H1 (cell line): ENCODE measurements around the gene PLPPR2. TPM values are rescaled to one million over a fixed set of nuclear protein-coding genes. Genes with fewer than 3 reads are reported as not detected.

Experiments used
- CTCF ChIA-PET: fragments of 300-600 bp; sonication (Branson Sonifier 250); formaldehyde crosslinking; loops from one replicate; lab custom pipeline; 2021; ENCODE audit not compliant: partially characterized antibody; lab: Charles Lee
- POLR2A ChIA-PET: fragments of 300-600 bp; sonication (Branson Sonifier 250); formaldehyde crosslinking; loops from one replicate; lab custom pipeline; 2021; ENCODE audit warnings: inconsistent platforms; ENCODE audit not compliant: partially characterized antibody; lab: Charles Lee
- DNase-seq, 2 experiments: peaks; one replicate each; pipeline versions ENCODE4 v3.0.0 to v3.0.0-alpha.2; 2010 to 2022; ENCODE audit warnings: low spot score in 2 of 2, low read depth in 1 of 2, mixed read lengths in 1 of 2
- FAIRE-seq: peaks from 2 replicates; lab custom pipeline; 2011; peaks lifted over from hg19 to GRCh38; lab: Jason Lieb, UNC
- H2AFZ ChIP-seq: 2 replicates; pipeline ENCODE4 v1.8.1; 2012; ENCODE audit warnings: low read length, inconsistent platforms
- H2AK5ac ChIP-seq: 2 replicates; pipeline ENCODE4 v1.6.1; 2013; ENCODE audit warnings: low read depth, low read length
- H2BK120ac ChIP-seq: replicated peaks from 2 replicates; pipeline ENCODE3; 2013; ENCODE audit warnings: low read depth, low read length, inconsistent platforms
- H2BK12ac ChIP-seq: 2 replicates; pipeline ENCODE4 v1.6.1; 2013; ENCODE audit warnings: low read depth, low read length
- H2BK15ac ChIP-seq: 2 replicates; pipeline ENCODE4 v1.6.1; 2013; ENCODE audit warnings: low read length
- H2BK20ac ChIP-seq: 2 replicates; pipeline ENCODE4 v1.6.1; 2013; ENCODE audit warnings: low read length
- H2BK5ac ChIP-seq: 2 replicates; pipeline ENCODE4 v1.6.1; 2013; ENCODE audit warnings: low read depth, low read length
- H3K14ac ChIP-seq: 2 replicates; pipeline ENCODE4 v1.6.1; 2013; ENCODE audit warnings: inconsistent platforms; ENCODE audit not compliant: insufficient read length
- H3K18ac ChIP-seq: 2 replicates; pipeline ENCODE4 v1.6.1; 2013; ENCODE audit warnings: low read length; ENCODE audit errors: extremely low read depth
- H3K23ac ChIP-seq: 2 replicates; pipeline ENCODE4 v1.6.1; 2013; ENCODE audit warnings: inconsistent platforms; ENCODE audit not compliant: insufficient read length
- H3K23me2 ChIP-seq: 2 replicates; pipeline ENCODE4 v1.6.1; 2013; ENCODE audit warnings: low read depth, low read length
- H3K27ac ChIP-seq: 2 replicates; pipeline ENCODE4 v1.6.1; 2011; ENCODE audit warnings: low read depth, low read length, inconsistent platforms
- H3K27me3 ChIP-seq, 4 experiments: replicated peaks in 1 of 4; 1 replicate in 1 of 4; 2 replicates in 3 of 4; pipeline versions ENCODE4 v1.6.1 to v1.8.1; 2011 to 2013; ENCODE audit warnings: low read length in 3 of 4, mild to moderate bottlenecking in 3 of 4, inconsistent platforms in 2 of 4, mixed read lengths in 2 of 4, moderate library complexity in 1 of 4; ENCODE audit not compliant: control insufficient read depth in 3 of 4, insufficient read depth in 3 of 4; ENCODE audit errors: extremely low read depth in 1 of 4
- H3K36me3 ChIP-seq, 4 experiments: 2 replicates each; pipeline versions ENCODE4 v1.6.1 to v1.8.1; 2011 to 2013; ENCODE audit warnings: mild to moderate bottlenecking in 4 of 4, low read length in 3 of 4, moderate library complexity in 2 of 4, control low read depth in 1 of 4, inconsistent platforms in 1 of 4; ENCODE audit not compliant: insufficient read depth in 4 of 4, control insufficient read depth in 2 of 4
- H3K4ac ChIP-seq: replicated peaks from 2 replicates; pipeline ENCODE3; 2013; ENCODE audit warnings: low read length, low read depth, mixed read lengths, inconsistent platforms; ENCODE audit not compliant: insufficient read length
- H3K4me1 ChIP-seq, 4 experiments: replicated peaks in 1 of 4; 1 replicate in 1 of 4; 2 replicates in 3 of 4; pipeline versions ENCODE4 v1.6.1 to v1.8.1; 2011 to 2013; ENCODE audit warnings: low read length in 3 of 4, inconsistent platforms in 2 of 4, mixed read lengths in 1 of 4; ENCODE audit not compliant: insufficient read depth in 4 of 4, control insufficient read depth in 3 of 4
- H3K4me2 ChIP-seq, 2 experiments: 2 replicates each; pipeline versions ENCODE4 v1.6.1 to v1.8.1; 2011 to 2013; ENCODE audit warnings: low read depth in 2 of 2, low read length in 2 of 2, control low read depth in 1 of 2, inconsistent platforms in 1 of 2, mild to moderate bottlenecking in 1 of 2; ENCODE audit not compliant: insufficient read depth in 1 of 2
- H3K4me3 ChIP-seq, 4 experiments: fragments of 200-600, 300-600 bp in 1 of 4; sonication (generic), shearing (Covaris generic), sonication (Bioruptor Twin) in 1 of 4; 2 replicates each; pipeline versions ENCODE4 v1.5.1 to v1.8.1; 2011 to 2016; ENCODE audit warnings: low read length in 4 of 4, low read depth in 3 of 4, control low read depth in 2 of 4, inconsistent platforms in 2 of 4, mild to moderate bottlenecking in 2 of 4, mixed read lengths in 1 of 4, moderate library complexity in 1 of 4; ENCODE audit not compliant: insufficient read depth in 2 of 4; ENCODE audit errors: extremely low read depth in 1 of 4
- H3K56ac ChIP-seq: replicated peaks from 2 replicates; pipeline ENCODE3; 2013; ENCODE audit warnings: low read depth, mild to moderate bottlenecking, mixed read lengths, low read length, inconsistent platforms; ENCODE audit not compliant: insufficient read length
- H3K79me1 ChIP-seq: 2 replicates; pipeline ENCODE4 v1.6.1; 2013; ENCODE audit warnings: low read depth, low read length, control low read depth
- H3K79me2 ChIP-seq, 2 experiments: 2 replicates each; pipeline versions ENCODE4 v1.6.1 to v1.8.1; 2012 to 2013; ENCODE audit warnings: low read length in 2 of 2, mild to moderate bottlenecking in 2 of 2, inconsistent platforms in 1 of 2; ENCODE audit not compliant: insufficient read depth in 2 of 2, control insufficient read depth in 1 of 2
- H3K9ac ChIP-seq, 4 experiments: replicated peaks in 1 of 4; 1 replicate in 1 of 4; 2 replicates in 3 of 4; pipeline versions ENCODE4 v1.6.1 to v1.8.1; 2011 to 2013; ENCODE audit warnings: low read depth in 3 of 4, low read length in 3 of 4, control low read depth in 2 of 4, mild to moderate bottlenecking in 2 of 4, moderate library complexity in 2 of 4, inconsistent platforms in 1 of 4; ENCODE audit errors: extremely low read depth in 1 of 4
- H3K9me3 ChIP-seq, 2 experiments: 2 replicates each; pipeline versions ENCODE4 v1.6.1 to v1.8.1; 2012 to 2013; ENCODE audit warnings: mild to moderate bottlenecking in 2 of 2, moderate library complexity in 2 of 2, control low read depth in 1 of 2, inconsistent platforms in 1 of 2, low read depth in 1 of 2, low read length in 1 of 2, mixed read lengths in 1 of 2; ENCODE audit not compliant: insufficient read depth in 2 of 2
- H4K20me1 ChIP-seq, 2 experiments: replicated peaks in 1 of 2; 2 replicates each; pipeline versions ENCODE3 to v1.8.1; 2011 to 2013; ENCODE audit warnings: inconsistent platforms in 2 of 2, low read length in 2 of 2, mild to moderate bottlenecking in 1 of 2; ENCODE audit not compliant: insufficient read depth in 2 of 2, control insufficient read depth in 1 of 2
- H4K5ac ChIP-seq: 2 replicates; pipeline ENCODE4 v1.6.1; 2013; ENCODE audit warnings: low read length, low read depth, mixed read lengths, inconsistent platforms; ENCODE audit not compliant: insufficient read length
- H4K8ac ChIP-seq: 2 replicates; pipeline ENCODE4 v1.8.0; 2013; ENCODE audit warnings: mild to moderate bottlenecking, moderate library complexity, low read length, inconsistent platforms; ENCODE audit not compliant: insufficient read depth; ENCODE audit errors: extremely low read depth
- H4K91ac ChIP-seq: replicated peaks from 2 replicates; pipeline ENCODE3; 2013; ENCODE audit warnings: low read length, mixed read lengths, inconsistent platforms; ENCODE audit not compliant: insufficient read length
- FOSL1 ChIP-seq: IDR thresholded peaks from 2 replicates; pipeline ENCODE4 v1.6.1; 2011; ENCODE audit warnings: mild to moderate bottlenecking, low read depth, low read length, moderate library complexity; ENCODE audit not compliant: insufficient read depth
- HDAC6 ChIP-seq: IDR thresholded peaks from one replicate; pipeline ENCODE4 v1.7.1; 2012; ENCODE audit warnings: low read depth, mild to moderate bottlenecking, inconsistent platforms, low read length, moderate library complexity
- RBBP5 ChIP-seq: IDR thresholded peaks from 2 replicates; pipeline ENCODE4 v1.7.1; 2012; ENCODE audit warnings: low read depth, mild to moderate bottlenecking, inconsistent platforms, low read length, moderate library complexity, borderline replicate concordance
- SIN3A ChIP-seq, 2 experiments: IDR thresholded peaks in 1 of 2; conservative IDR thresholded peaks in 1 of 2; 2 replicates each; pipeline ENCODE4 v1.6.1; 2011 to 2012; ENCODE audit warnings: low read length in 2 of 2, improper control_type of control experiment in 1 of 2, low read depth in 1 of 2, mild to moderate bottlenecking in 1 of 2
- WGBS, 2 experiments: shearing (Covaris generic) in 1 of 2; methylation state at CpG; one replicate each; pipeline versions ENCODE4 v1.1.6 to v1.1.7; 2013 to 2015; ENCODE audit warnings: low lambda C conversion rate in 2 of 2, mixed read lengths in 2 of 2, inconsistent platforms in 1 of 2, low coverage in 1 of 2, missing lambda C conversion rate in 1 of 2; ENCODE audit not compliant: insufficient replicate concordance in 2 of 2, insufficient coverage in 1 of 2, insufficient read length in 1 of 2; ENCODE audit errors: extremely low coverage in 1 of 2, missing lambda C conversion rate in 1 of 2; 5-methylcytosine and 5-hydroxymethylcytosine counted together
- polyA plus RNA-seq, 7 experiments: library from polyadenylated mRNA; depleted of rRNA in 3 of 7; stranded (reverse) in 5 of 7; unstranded in 2 of 7; fragments of >200 nt in 5 of 7; fragments of 200-250 nt in 2 of 7; gene quantifications; 1 replicate in 5 of 7; 2 replicates in 1 of 7; 4 replicates in 1 of 7; pipeline versions ENCODE4 v1.2.1 to v1.2.3, GENCODE V29; 2011 to 2013; ENCODE audit warnings: missing spikeins in 2 of 7, mixed read lengths in 2 of 7
- total RNA-seq: library from RNA; stranded (reverse); fragmentation: NEBNext Ultra II Directional; extraction: Animal tissue kit (Norgen Biotek cat#: 25700); gene quantifications from 2 replicates; pipeline ENCODE4 v1.2.1, GENCODE V29; 2021

The PLPPR2 gene
- total and polyA plus RNA-seq, 2 of the 8 experiments (the other 6 are each of a cell fraction or from before 2014, with no cell fraction given), result 7.2 to 11.7 TPM

DNA sequence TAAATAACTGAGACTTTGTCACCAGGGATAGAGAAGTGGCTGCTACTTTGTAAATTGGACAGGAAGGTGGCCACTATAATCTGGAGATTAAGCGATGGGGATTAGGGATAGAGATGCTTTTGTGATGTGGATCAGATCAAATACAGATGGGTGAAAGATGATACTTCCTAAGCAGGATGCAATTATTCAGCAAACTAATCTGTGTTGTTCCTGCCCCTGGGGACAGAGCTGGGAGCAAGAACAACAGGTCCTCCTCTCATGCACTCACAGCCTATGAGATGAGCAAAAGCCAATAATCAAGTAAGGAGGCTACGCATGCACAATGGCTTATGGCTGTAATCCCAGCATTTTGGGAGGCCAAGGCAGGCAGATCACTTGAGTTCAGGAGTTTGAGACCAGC, 59.3 kb downstream of the PLPPR2 start:
- ChIA-PET CTCF (interaction anchor here (13.7 kb wide), 1 partner anchor 33 kb away, joined by 197 read pairs; the partner anchor contains the start of genes EPOR and SWSAP1), POLR2A (no interaction called here)
- H2AK5ac ChIP-seq, result no peak overlapping the region
- peaks cover 0 to 3% (median 1%) of the 10 kb centered on the region in 4 experiments; a peak in 3 of 8 replicates for H3K36me3 ChIP-seq
- H3K23ac ChIP-seq, result no peak overlapping the region
- H3K4me3 ChIP-seq, result no peak overlapping the region
- H3K79me1 ChIP-seq, result peaks cover 2% of the 10 kb centered on the region; the same call in 1 of the 2 replicates
- FAIRE-seq (no peak), DNase-seq (no peak)
- no peaks in the 10 kb centered on the region; a peak in 1 of 7 replicates for H3K27me3 ChIP-seq
- H2BK5ac ChIP-seq, result no peak overlapping the region
- peaks cover 0 to 2% of the 10 kb centered on the region in 2 experiments for H4K20me1 ChIP-seq
- H2AFZ ChIP-seq, result no peak overlapping the region
- H3K14ac ChIP-seq, result no peak overlapping the region
- H3K56ac ChIP-seq, result no peak overlapping the region
- H3K9ac ChIP-seq, result no peak overlapping the region
- no peak overlapping the region for H3K27ac ChIP-seq
- no peak overlapping the region for H2BK12ac ChIP-seq
- H3K23me2 ChIP-seq, result peaks cover 14% of the 10 kb centered on the region; the same call in 1 of the 2 replicates
- H4K5ac ChIP-seq, result no peak overlapping the region
- no peak overlapping the region for H3K4ac ChIP-seq
- no peak overlapping the region for H3K4me2 ChIP-seq
- H2BK15ac ChIP-seq, result no peak overlapping the region
- peaks cover 0 to 6% (median 0%) of the 10 kb centered on the region in 4 experiments; a peak in 1 of 7 replicates for H3K4me1 ChIP-seq
- no peak overlapping the region for H3K18ac ChIP-seq
- H3K9me3 ChIP-seq, result no peaks in the 10 kb centered on the region
- no peak overlapping the region for H4K91ac ChIP-seq
- H2BK120ac ChIP-seq, result no peak overlapping the region
- no peaks in the 10 kb centered on the region for H3K79me2 ChIP-seq
- H4K8ac ChIP-seq, result no peak overlapping the region
- TF ChIP-seq RBBP5 (no peak), FOSL1 (no peak), HDAC6 (no peak), SIN3A (conservative IDR thresholded peaks at IDR 0.05 in 1 of 2, IDR thresholded peaks at IDR 0.05 in 1 of 2; ENCODE audit: low read depth in 1 of 2, low read length in 2 of 2) (no peak)
- H2BK20ac ChIP-seq, result no peak overlapping the region
- WGBS, 2 experiments, result 100% methylated on average over 2 of the region's 2 CpGs; no CpG with 5 or more reads in 1 of the 2 experiments
